Mucosa of descending colon (tissue), 3 donors: ENCODE measurements around the gene STK32C. TPM values are rescaled to one million over a fixed set of nuclear protein-coding genes. Genes with fewer than 3 reads are reported as not detected.
"Not testable (repeated sequence)": the region's sequence is repeated elsewhere in the genome, so short reads cannot be mapped to it uniquely, and the experiment has no call there.

Experiments
- ATAC-seq: fragments of 200-7000 bp; cut with Tn5 transposase; one replicate; pipeline ENCODE4 v1.9.1; 2020; ENCODE audit warnings: mild to moderate bottlenecking, moderate library complexity
- DNase-seq, 3 donors: peaks; one replicate each; pipeline ENCODE4 v3.0.0-alpha.2; 2020
- H3K36me3 ChIP-seq: fragments of 200-600 bp; one replicate; pipeline ENCODE4 v1.8.0; 2021; ENCODE audit warnings: low read depth, mild to moderate bottlenecking
- H3K4me1 ChIP-seq: fragments of 200-600 bp; one replicate; pipeline ENCODE4 v1.8.0; 2021; ENCODE audit warnings: low read depth, mild to moderate bottlenecking
- H3K4me3 ChIP-seq: fragments of 200-600 bp; one replicate; pipeline ENCODE4 v1.8.0; 2021; ENCODE audit warnings: mild to moderate bottlenecking
- H3K9me3 ChIP-seq: fragments of 200-600 bp; one replicate; pipeline ENCODE4 v1.8.0; 2021; ENCODE audit warnings: mild to moderate bottlenecking
- intact Hi-C, 2 donors: fragments of 100-400 bp; cut with DNase I in 1 of 2; cut with micrococcal nuclease in 1 of 2; formaldehyde crosslinking; loops; one replicate each; pipeline versions ENCODE4 v1.11.0 to v1.11.1; 2022; cut with DNase I, micrococcal nuclease
- total RNA-seq, 3 donors: library from RNA; stranded (reverse); fragmentation: NEBNext Ultra II Directional in 2 of 3; extraction: Animal tissue kit (Norgen Biotek cat#: 25700) in 2 of 3; gene quantifications; one replicate each; pipeline versions ENCODE4 v1.2.1 to v1.2.4, GENCODE V29; 2021 to 2023
- TF ChIP-seq, protein P1 (sequence below): fragments of 200-600 bp; IDR thresholded peaks from one replicate; pipeline ENCODE4 v1.8.0; 2022; ENCODE audit warnings: antibody characterized with exemption, mild to moderate bottlenecking
- donor health status: DM: no; HTN: no; CAD: no; lungs with moderate emphysema.
- donor health status: DM: no; HTN: no; CAD: no.
- donor health status: DM: no; HTN: yes; CAD: no.

STK32C gene
- total RNA-seq, 3 donors from 2014 or later = 4.5 to 11.5 (median 11.1) TPM

DNA sequence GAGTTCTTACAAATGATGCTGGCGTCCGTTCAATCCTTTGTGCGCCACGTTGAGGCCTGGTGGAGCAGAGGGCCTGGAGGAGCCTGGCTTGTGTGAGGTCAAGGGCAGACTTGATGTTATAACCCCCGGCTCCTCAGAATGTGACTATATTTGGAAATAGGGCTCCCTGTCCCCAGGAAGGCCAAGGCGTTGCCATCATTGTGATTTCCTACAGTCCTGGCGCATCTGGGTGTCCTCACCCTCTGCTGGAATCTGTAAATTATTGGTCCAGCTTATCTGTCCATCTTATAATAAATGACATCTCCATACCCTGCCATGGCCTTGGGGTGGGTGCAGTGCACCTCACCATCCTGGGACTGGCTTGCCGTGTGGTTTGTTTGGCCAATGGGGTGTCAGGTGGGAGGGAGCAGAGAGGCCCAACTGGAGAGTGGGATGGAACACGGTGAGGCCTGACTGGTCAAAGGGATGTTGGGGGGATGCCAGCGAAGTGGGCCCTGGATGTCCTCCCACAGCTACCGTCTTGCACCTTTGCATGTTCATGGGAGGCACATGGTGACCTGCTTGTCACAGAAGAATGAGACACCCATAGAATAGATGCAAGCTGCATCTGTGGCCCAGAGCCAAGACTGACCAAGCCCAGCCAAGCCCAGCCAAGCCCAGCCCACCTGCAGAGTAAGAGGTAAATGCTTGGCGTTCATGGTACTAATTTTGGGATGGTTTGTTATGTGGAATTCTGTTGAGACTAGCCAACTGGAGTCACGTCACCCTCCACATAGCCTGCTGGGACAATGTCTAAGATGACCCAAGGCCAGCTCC lies 13.1 kb upstream of the STK32C start:
- H3K4me3 ChIP-seq = no peak overlapping the region
- no peak for DNase-seq
- H3K36me3 ChIP-seq = no peaks in the 10 kb centered on the region
- H3K4me1 ChIP-seq = no peaks in the 10 kb centered on the region
- H3K9me3 ChIP-seq = no peaks in the 10 kb centered on the region
- no peak for ATAC-seq
- intact Hi-C loops = no loop called here
- TF ChIP-seq, protein P1, sequence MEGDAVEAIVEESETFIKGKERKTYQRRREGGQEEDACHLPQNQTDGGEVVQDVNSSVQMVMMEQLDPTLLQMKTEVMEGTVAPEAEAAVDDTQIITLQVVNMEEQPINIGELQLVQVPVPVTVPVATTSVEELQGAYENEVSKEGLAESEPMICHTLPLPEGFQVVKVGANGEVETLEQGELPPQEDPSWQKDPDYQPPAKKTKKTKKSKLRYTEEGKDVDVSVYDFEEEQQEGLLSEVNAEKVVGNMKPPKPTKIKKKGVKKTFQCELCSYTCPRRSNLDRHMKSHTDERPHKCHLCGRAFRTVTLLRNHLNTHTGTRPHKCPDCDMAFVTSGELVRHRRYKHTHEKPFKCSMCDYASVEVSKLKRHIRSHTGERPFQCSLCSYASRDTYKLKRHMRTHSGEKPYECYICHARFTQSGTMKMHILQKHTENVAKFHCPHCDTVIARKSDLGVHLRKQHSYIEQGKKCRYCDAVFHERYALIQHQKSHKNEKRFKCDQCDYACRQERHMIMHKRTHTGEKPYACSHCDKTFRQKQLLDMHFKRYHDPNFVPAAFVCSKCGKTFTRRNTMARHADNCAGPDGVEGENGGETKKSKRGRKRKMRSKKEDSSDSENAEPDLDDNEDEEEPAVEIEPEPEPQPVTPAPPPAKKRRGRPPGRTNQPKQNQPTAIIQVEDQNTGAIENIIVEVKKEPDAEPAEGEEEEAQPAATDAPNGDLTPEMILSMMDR = no peak

DNA sequence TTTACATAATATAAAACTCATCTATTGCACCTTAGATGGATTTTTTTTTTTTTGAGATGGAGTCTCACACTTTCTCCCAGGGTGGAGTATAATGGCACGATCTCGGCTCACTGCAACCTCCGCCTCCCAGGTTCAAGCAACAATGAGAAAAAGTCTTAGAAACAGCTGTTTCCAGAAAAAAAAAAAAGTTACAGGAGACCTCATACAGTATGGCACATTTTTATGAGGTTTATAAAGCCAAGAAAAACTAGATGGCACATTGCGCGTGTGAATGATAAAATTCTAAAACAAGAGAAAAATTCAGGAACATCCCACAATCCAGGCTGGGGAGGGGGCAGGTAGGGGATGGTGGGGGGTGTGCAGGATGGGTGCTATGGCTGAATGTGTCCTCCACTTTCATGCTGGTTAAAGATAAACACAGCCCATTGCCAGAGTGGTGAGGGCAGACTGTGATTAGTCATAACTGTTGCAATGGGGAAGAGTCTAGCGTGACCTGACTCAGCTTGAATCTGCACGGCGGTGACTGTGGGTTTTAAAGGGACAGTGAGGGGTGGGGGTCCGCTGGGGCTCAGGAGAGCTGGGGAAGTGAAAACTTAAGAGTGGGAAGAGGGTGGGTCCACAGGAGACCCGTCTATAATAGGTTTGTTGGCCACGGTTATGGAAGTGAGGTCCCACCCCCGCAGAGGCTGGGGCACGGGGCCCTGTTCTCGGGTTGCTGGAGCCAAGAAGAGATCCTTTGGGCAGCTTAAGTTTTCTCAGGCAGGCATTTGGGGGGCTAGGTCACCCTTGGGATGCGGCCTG lies 12.3 kb upstream of the STK32C start:
- DNase-seq = no peak
- intact Hi-C loops = no loop called here

DNA sequence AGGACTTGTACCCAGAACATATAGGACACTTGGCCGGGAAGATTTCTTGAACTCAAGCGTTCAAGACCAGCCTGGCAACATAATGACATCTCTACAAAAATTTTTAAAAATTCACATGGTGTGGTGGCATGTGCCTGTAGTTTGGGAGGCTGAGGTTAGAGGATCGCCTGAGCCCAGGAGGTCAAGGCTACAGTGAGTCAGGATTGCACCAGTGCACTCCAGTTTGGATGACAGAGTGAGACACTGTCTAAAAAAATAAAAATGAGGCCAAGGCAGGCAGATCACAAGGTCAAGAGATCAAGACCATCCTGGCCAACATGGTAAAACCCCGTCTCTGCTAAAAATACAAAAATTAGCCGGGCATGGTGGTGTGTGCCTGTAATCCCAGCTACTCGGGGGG lies 9.7 kb upstream of the STK32C start:
- DNase-seq, ATAC-seq, intact Hi-C loops, H3K9me3 ChIP-seq, H3K36me3 ChIP-seq, H3K4me1 ChIP-seq, H3K4me3 ChIP-seq: not testable (repeated sequence)

More for the DNA sequence above, 12.3 kb upstream of the STK32C start:
- Histone ChIP-seq H3K4me1 (no peaks in the 10 kb centered on the region), H3K9me3 (no peaks in the 10 kb centered on the region), H3K4me3 (no peak overlapping the region), H3K36me3 (no peaks in the 10 kb centered on the region)
- ATAC-seq = peak; percentile 71
- TF ChIP-seq, protein P1 = no peak

GRCh38 chr10:132316133-132316532 lies 8.4 kb upstream of the STK32C start:
- DNase-seq (no peak), ATAC-seq (no peak)
- no peaks in the 10 kb centered on the region for H3K9me3 ChIP-seq
- no peaks in the 10 kb centered on the region for H3K36me3 ChIP-seq
- intact Hi-C loops = no loop called here
- TF ChIP-seq, protein P1 = no peak
- no peak overlapping the region for H3K4me3 ChIP-seq
- H3K4me1 ChIP-seq = no peaks in the 10 kb centered on the region

GRCh38 chr10:132314881-132315280 lies 7.1 kb upstream of the STK32C start:
- H3K4me1 ChIP-seq, H3K36me3 ChIP-seq, H3K4me3 ChIP-seq, intact Hi-C loops, ATAC-seq, DNase-seq, H3K9me3 ChIP-seq: not testable (repeated sequence)

GRCh38 chr10:132314336-132314735 lies 6.6 kb upstream of the STK32C start:
- Histone ChIP-seq H3K4me1 (no peaks in the 10 kb centered on the region), H3K4me3 (no peak overlapping the region), H3K9me3 (no peaks in the 10 kb centered on the region), H3K36me3 (no peaks in the 10 kb centered on the region)
- peak in 1 of 3 donors; percentile 1 for DNase-seq
- intact Hi-C loops = no loop called here
- TF ChIP-seq, protein P1 = no peak
- ATAC-seq = no peak
